ENCODE measurements around the gene MACROH2A2.

The MACROH2A2 gene

DNA sequence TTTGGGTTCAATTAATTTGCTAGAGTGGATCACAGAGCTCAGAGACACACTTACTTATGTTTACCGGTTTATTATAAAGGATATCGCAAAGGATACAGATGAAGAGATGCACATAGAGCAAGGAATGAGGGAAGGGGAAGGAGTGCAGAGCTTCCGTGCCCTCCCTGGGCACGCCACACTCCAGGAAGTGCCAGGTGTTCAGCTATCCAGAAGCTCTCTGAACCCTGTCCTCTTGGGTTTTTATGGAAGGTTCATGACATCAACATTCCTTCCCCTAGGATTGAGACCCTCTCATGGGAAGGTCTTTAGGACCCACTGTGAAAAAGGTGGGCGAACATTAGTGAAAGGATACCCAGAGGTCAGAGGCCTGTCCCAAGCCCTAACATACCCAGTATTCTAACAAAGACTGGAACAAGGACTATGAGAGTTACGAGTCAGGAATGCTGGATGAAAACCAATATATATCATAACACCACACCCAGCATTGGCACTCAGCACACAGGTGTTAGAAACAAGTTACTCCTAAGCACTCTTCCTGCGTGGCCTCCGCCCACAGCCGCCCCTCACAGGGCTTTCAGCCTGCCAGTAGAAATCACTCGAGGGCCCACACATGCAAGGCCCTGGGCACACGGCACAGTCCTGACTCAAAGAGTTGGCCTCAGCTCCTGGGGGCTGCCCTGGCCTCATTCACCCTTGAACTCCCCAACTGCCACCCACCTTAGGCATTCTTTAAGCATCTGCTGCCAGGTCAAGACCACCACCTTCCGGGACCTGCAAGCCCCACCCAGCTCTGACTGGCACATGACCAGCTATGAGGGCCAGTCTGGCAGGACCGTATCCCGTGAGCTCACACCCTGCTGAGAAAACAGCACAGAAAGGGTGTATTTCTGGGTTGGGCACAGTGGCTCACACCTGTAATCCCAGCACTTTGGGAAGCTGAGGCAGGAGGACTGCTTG is 85.6 kb downstream of the MACROH2A2 start:
- TF ChIP-seq SIN3A (IDR thresholded peaks at IDR 0.05; ENCODE audit: borderline replicate concordance, insufficient read depth, low read length) (no peak), POLR2AphosphoS5 (IDR thresholded peaks at IDR 0.05; ENCODE audit: low read depth, low read length) (no peak), FOXP2 (optimal IDR thresholded peaks at IDR 0.05; ENCODE audit: borderline replicate concordance, extremely low read depth, extremely low read length, insufficient read depth) (no peak), TAF1 (IDR thresholded peaks at IDR 0.05; ENCODE audit: borderline replicate concordance, insufficient read depth, low read length) (no peak)
- TF ChIP-seq, protein P1, sequence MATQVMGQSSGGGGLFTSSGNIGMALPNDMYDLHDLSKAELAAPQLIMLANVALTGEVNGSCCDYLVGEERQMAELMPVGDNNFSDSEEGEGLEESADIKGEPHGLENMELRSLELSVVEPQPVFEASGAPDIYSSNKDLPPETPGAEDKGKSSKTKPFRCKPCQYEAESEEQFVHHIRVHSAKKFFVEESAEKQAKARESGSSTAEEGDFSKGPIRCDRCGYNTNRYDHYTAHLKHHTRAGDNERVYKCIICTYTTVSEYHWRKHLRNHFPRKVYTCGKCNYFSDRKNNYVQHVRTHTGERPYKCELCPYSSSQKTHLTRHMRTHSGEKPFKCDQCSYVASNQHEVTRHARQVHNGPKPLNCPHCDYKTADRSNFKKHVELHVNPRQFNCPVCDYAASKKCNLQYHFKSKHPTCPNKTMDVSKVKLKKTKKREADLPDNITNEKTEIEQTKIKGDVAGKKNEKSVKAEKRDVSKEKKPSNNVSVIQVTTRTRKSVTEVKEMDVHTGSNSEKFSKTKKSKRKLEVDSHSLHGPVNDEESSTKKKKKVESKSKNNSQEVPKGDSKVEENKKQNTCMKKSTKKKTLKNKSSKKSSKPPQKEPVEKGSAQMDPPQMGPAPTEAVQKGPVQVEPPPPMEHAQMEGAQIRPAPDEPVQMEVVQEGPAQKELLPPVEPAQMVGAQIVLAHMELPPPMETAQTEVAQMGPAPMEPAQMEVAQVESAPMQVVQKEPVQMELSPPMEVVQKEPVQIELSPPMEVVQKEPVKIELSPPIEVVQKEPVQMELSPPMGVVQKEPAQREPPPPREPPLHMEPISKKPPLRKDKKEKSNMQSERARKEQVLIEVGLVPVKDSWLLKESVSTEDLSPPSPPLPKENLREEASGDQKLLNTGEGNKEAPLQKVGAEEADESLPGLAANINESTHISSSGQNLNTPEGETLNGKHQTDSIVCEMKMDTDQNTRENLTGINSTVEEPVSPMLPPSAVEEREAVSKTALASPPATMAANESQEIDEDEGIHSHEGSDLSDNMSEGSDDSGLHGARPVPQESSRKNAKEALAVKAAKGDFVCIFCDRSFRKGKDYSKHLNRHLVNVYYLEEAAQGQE (IDR thresholded peaks at IDR 0.05; ENCODE audit: insufficient read depth in 1 of 2, low read depth in 2 of 2, low read length in 2 of 2) = no peak

- TF ChIP-seq, protein P1 (IDR thresholded peaks at IDR 0.05; ENCODE audit: insufficient read depth in 1 of 2, low read depth in 2 of 2, low read length in 2 of 2) = no peak
- no peak for TF ChIP-seq TAF1 (IDR thresholded peaks at IDR 0.05; ENCODE audit: borderline replicate concordance, insufficient read depth, low read length)
- TF ChIP-seq POLR2AphosphoS5 (IDR thresholded peaks at IDR 0.05; ENCODE audit: low read depth, low read length) = no peak
- TF ChIP-seq SIN3A (IDR thresholded peaks at IDR 0.05; ENCODE audit: borderline replicate concordance, insufficient read depth, low read length) = no peak
Observed at GRCh38 chr10:70139151-70139996, 86.7 kb downstream of the MACROH2A2 start.

- TF ChIP-seq FOXP2 (optimal IDR thresholded peaks at IDR 0.05; ENCODE audit: borderline replicate concordance, extremely low read depth, extremely low read length, insufficient read depth) (no peak), TAF1 (IDR thresholded peaks at IDR 0.05; ENCODE audit: borderline replicate concordance, insufficient read depth, low read length) (no peak), POLR2AphosphoS5 (IDR thresholded peaks at IDR 0.05; ENCODE audit: low read depth, low read length) (no peak), SIN3A (IDR thresholded peaks at IDR 0.05; ENCODE audit: borderline replicate concordance, insufficient read depth, low read length) (no peak)
- TF ChIP-seq, protein P1 (IDR thresholded peaks at IDR 0.05; ENCODE audit: insufficient read depth in 1 of 2, low read depth in 2 of 2, low read length in 2 of 2) = no peak
Observed at GRCh38 chr10:70139997-70140250, 87.3 kb downstream of the MACROH2A2 start.

DNA sequence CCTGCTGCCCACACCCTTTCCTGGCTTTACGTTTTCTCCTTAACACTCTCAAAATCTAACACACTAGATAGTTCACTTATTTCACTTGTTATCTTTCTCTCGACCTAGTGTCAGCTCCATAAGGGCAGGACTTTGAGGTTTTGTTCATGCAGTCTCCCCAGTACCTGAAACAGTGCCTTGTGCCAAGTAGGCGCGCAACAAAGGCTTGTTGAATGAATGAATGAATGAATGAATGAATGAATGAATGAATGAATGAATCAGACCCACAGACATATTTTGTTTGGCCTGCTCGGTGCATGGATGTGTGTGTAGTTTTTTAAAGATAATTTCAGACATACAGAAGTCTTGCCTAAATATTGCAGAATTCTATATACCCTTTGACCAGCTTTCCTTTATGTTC is 87.7 kb downstream of the MACROH2A2 start:
- no peak for TF ChIP-seq FOXP2 (optimal IDR thresholded peaks at IDR 0.05; ENCODE audit: borderline replicate concordance, extremely low read depth, extremely low read length, insufficient read depth)
- TF ChIP-seq, protein P1 (IDR thresholded peaks at IDR 0.05; ENCODE audit: insufficient read depth in 1 of 2, low read depth in 2 of 2, low read length in 2 of 2) = no peak
- no peak for TF ChIP-seq TAF1 (IDR thresholded peaks at IDR 0.05; ENCODE audit: borderline replicate concordance, insufficient read depth, low read length)
- TF ChIP-seq SIN3A (IDR thresholded peaks at IDR 0.05; ENCODE audit: borderline replicate concordance, insufficient read depth, low read length) = no peak
- no peak for TF ChIP-seq POLR2AphosphoS5 (IDR thresholded peaks at IDR 0.05; ENCODE audit: low read depth, low read length)

All from PFSK-1 (cell line).